Cardiac septum (tissue), 1 donor: ENCODE measurements around the gene JPH3. TPM values are rescaled to one million over a fixed set of nuclear protein-coding genes. Genes with fewer than 3 reads are reported as not detected.

ENCODE experiments used
- DNase-seq: peaks from one replicate; pipeline ENCODE4 v3.0.0-alpha.2; 2020; ENCODE audit warnings: low spot score
- intact Hi-C: fragments of 100-400 bp; cut with DNase I; formaldehyde crosslinking; loops from one replicate; pipeline ENCODE4 v1.14.0; 2022
- total RNA-seq: library from RNA; stranded (reverse); fragmentation: NEBNext Ultra II Directional; extraction: Animal tissue kit (Norgen Biotek cat#: 25700); gene quantifications from one replicate; pipeline ENCODE4 v1.2.1, GENCODE V29; 2021
- donor health status: DM: no; HTN: no; CAD: no.

Gene JPH3
- total RNA-seq, 1 donor from 2014 or later: 0.11 TPM

DNA sequence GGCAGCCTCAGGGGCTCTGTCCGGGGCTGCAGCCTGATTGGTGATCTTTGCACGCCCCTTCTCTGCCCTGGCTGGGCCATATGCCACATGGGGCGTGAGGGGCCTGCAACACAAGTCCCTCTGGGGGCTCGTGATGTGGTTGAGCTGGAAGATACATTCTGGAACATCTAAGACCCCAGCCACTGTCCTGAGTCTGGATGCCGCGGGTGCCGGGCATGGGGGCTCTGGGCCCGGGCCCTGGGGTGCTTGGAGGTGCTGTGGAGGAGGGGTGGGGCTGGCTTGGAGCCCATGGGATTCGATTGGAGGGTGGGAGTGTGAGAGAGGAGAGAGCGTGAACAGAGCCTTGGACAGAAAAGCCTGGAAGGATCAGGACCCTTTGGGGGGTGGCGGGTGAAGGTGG is 39.4 kb downstream of the JPH3 start:
- intact Hi-C loops: no loop called here
- no peak for DNase-seq

- DNase-seq: no peak
- intact Hi-C loops: no loop called here
These were observed 40.2 kb downstream of the JPH3 start for GRCh38 chr16:87642491-87642890.

DNA sequence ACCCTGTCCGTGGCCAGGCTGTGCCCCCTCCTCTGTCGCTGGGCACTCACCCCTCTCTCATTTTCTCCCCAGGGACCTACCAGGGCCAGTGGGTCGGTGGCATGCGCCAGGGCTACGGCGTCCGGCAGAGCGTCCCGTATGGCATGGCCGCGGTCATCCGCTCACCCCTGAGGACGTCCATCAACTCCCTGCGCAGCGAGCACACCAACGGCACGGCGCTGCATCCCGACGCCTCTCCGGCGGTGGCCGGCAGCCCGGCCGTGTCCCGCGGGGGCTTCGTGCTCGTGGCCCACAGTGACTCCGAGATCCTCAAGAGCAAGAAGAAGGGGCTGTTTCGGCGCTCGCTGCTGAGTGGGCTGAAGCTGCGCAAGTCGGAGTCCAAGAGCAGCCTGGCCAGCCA is 41.9 kb downstream of the JPH3 start:
- intact Hi-C loops: no loop called here
- no peak for DNase-seq

DNA sequence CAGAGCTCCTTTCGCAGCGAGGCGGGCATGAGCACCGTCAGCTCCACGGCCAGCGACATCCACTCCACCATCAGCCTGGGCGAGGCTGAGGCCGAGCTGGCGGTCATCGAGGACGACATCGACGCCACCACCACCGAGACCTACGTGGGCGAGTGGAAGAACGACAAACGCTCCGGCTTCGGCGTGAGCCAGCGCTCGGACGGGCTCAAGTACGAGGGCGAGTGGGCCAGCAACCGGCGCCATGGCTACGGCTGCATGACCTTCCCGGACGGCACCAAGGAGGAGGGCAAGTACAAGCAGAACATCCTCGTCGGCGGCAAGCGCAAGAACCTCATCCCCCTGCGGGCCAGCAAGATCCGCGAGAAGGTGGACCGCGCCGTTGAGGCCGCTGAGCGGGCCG is 42.3 kb downstream of the JPH3 start:
- no peak for DNase-seq
- intact Hi-C loops: no loop called here

DNA sequence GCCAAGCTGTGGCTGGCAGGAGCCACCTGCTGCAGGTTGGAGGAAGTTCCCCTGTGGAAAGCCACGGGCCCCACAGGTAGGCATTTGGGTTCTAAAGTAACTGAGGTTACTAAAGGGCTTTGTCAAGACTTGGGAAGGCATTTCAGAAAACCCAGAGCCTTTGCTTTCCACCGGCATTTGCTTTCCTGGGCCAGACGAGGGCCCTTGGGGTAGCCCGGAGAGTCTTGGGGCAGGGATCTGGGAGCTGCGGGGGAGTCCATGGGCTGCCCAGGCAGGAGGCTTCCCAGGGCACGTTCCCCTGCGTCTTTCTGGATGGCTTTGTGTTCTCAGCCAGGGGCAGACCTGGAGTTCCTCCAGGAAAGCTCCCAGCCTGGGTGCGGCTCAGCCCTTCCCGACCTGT is 43.5 kb downstream of the JPH3 start:
- no peak for DNase-seq
- intact Hi-C loops: no loop called here

GRCh38 chr16:87647431-87648185 is 45.3 kb downstream of the JPH3 start:
- no peak for DNase-seq
- intact Hi-C loops: no loop called here

GRCh38 chr16:87648236-87648635 is 45.9 kb downstream of the JPH3 start:
- intact Hi-C loops: no loop called here
- DNase-seq: no peak

DNA sequence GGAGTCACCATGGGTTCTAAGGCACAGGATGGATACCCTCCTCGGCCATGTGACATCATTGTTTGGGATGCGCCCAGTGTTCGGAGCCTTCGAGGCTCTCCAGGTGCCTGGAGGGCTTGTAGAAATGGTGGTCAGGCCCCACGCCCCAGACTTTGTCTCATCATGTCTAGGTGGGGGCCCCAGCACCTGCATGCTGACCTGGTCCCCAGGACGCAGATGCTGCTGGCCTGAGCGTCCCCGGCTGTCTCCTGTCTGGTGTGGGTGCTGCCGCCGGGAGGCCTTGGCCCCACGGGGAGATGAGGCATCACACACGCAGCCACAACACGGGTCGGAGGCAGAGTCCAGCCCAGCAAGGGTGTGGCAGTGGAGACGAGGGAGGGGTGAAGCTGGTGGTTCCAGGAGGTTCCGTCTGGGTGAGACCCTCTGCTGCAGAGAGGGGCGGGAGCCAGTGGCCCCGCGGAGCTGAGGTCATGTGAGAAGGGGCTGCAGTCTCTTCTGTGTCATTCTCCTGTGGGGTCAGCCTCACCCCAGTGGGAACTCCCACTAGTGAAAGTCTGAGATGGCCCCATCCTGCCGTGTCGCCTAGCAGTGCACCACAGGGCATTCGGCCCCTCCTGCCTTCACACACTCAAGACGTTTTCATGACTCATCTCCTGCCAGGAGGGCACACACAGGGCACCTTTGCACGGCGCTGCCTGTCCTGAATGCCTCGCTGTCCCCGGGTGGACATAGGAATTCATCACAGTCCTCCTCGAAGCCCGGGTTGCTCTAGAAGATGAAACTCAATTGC is 46.6 kb downstream of the JPH3 start:
- intact Hi-C loops: no loop called here
- DNase-seq: no peak

GRCh38 chr16:87652386-87652785 is 50.1 kb downstream of the JPH3 start:
- intact Hi-C loops: no loop called here
- no peak for DNase-seq

GRCh38 chr16:87652799-87653198 is 50.5 kb downstream of the JPH3 start:
- intact Hi-C loops: no loop called here
- no peak for DNase-seq

DNA sequence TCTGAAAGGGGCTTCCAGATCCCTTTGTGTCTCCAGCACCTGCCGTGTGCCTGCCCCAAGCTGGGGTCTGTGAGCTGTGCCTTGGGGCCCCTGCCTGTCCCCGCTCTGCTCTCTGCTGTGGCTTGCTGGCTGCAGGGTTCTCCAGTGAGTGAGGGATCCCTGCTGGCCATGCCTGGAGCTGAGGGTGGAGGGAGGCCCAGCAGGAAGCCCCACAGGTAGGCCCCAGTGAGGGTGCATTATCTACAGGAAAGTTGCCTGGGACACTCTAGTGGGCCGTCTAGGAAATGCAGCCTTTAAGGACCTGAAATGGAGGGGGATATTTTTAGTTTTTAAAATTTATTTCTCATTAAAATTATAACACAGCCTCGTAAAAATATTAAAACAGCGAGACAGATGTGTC is 50.9 kb downstream of the JPH3 start:
- intact Hi-C loops: no loop called here
- DNase-seq: no peak

- no peak for DNase-seq
- intact Hi-C loops: no loop called here
These were observed 52.5 kb downstream of the JPH3 start for GRCh38 chr16:87654826-87655225.

DNA sequence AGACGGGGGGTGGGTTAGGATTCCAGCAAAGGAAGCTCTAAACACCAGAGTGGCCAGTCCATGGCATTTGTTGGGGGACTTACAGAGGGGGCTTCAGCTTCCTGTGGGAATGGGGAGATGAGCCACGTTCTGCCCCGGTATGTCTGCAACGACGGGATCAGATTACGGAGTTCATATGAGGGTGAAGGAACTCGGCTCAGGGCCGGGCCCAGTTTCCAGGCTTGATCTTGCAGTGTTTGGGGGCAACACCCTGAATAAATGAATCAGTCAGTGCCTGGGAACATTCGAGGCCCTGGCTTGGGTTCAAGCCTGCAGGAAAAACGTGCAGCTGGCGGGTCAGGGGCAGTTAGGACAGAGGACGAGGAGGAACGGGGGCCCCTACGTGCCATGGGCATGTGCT is 54.0 kb downstream of the JPH3 start:
- DNase-seq: no peak
- intact Hi-C loops: no loop called here

GRCh38 chr16:87657621-87658192 is 55.4 kb downstream of the JPH3 start:
- no peak for DNase-seq
- intact Hi-C loops: no loop called here

GRCh38 chr16:87658564-87659225 is 56.4 kb downstream of the JPH3 start:
- intact Hi-C loops: no loop called here
- DNase-seq: no peak

DNA sequence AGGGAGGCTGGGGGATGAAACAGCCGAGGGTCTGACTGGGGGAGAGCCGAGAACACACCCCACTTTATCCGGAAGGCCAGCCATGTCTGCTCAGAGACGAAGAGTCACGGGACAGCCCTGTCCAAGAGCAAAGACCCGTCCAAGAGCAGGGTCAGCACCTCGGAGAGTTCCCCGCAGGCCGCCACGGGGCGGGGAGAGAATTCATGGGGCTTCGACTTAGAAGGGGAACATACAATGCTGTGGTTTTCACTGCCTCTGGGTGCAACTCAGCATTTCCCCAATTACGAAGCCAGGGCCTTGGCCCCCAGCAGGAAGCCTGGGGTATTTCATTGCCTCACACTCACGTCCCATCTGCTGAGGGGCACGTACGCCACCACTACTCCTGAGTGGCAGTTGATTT is 59.3 kb downstream of the JPH3 start:
- intact Hi-C loops: no loop called here
- DNase-seq: no peak

- DNase-seq: no peak
- intact Hi-C loops: no loop called here
These were observed 60.2 kb downstream of the JPH3 start for GRCh38 chr16:87662254-87663204.

GRCh38 chr16:87664792-87665191 is 62.5 kb downstream of the JPH3 start:
- DNase-seq: no peak
- intact Hi-C loops: no loop called here

DNA sequence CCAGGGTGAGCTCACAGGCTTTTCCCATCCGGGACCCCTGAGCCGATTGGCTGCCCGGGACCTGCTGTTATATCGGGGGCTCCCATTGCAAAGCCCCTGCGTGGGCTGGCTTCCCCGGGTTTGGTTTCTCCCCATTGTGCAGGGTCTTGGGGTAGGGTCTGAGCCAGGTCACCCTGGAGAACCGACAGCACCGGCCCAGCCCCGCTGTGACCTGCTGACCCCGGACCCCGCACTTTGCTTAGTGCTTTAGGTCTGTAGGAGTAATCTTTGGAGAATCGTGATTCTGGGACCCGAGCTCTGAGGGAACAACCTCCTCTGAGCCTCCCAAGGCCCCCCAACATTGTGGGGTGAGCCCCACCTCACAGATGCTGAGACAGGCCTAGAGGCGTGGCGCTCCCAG is 62.9 kb downstream of the JPH3 start:
- intact Hi-C loops: no loop called here
- no peak for DNase-seq
